Calu3 (cell line): Measurements from ENCODE around the gene EYS. TPM values are rescaled to one million over a fixed set of nuclear protein-coding genes. Genes with fewer than 3 reads are reported as not detected.

Experiments
- BruUV-seq: library from RNA; stranded (reverse); fragments of 400-500 nt; replicated peaks from 2 replicates; lab custom pipeline; 2021; lab: Mats Ljungman, UMichigan
- CTCF ChIA-PET: fragments of 300-600 bp; sonication (Branson Sonifier 250); formaldehyde crosslinking; loops from one replicate; lab custom pipeline; 2022; ENCODE audit warnings: antibody characterized with exemption; lab: Charles Lee
- DNase-seq: peaks from one replicate; pipeline ENCODE4 v3.0.0; 2022
- H3K27ac Mint-ChIP-seq: one replicate; pipeline ENCODE4 v1.8.0; 2022; ENCODE audit warnings: mixed read lengths; ENCODE audit not compliant: unreplicated experiment
- H3K27me3 Mint-ChIP-seq: one replicate; pipeline ENCODE4 v1.8.0; 2022; ENCODE audit warnings: mixed read lengths; ENCODE audit not compliant: unreplicated experiment
- H3K36me3 Mint-ChIP-seq: one replicate; pipeline ENCODE4 v1.8.0; 2022; ENCODE audit warnings: mild to moderate bottlenecking, moderate library complexity, mixed read lengths; ENCODE audit not compliant: insufficient read depth, unreplicated experiment
- H3K4me1 Mint-ChIP-seq: one replicate; pipeline ENCODE4 v1.8.0; 2022; ENCODE audit warnings: mild to moderate bottlenecking, low read depth, mixed read lengths; ENCODE audit not compliant: unreplicated experiment
- H3K4me3 Mint-ChIP-seq: one replicate; pipeline ENCODE4 v1.8.0; 2022; ENCODE audit warnings: mild to moderate bottlenecking, low read depth, moderate library complexity, mixed read lengths; ENCODE audit not compliant: unreplicated experiment
- H3K9me3 Mint-ChIP-seq: one replicate; pipeline ENCODE4 v1.8.0; 2022; ENCODE audit warnings: low read depth, mixed read lengths; ENCODE audit not compliant: unreplicated experiment
- CTCF ChIP-seq: fragments of 200-600 bp; IDR thresholded peaks from one replicate; pipeline ENCODE4 v1.8.0; 2022; ENCODE audit warnings: antibody characterized with exemption; ENCODE audit not compliant: unreplicated experiment
- intact Hi-C: fragments of 100-400 bp; cut with micrococcal nuclease; formaldehyde crosslinking; loops from one replicate; pipeline ENCODE4 v1.10.0; 2022; ENCODE audit not compliant: unreplicated experiment
- total RNA-seq: library from RNA; stranded (reverse); gene quantifications from 2 replicates; pipeline ENCODE4 v1.2.3, GENCODE V29; 2022

EYS gene
- total RNA-seq, 1 experiment from 2014 or later: not detected

GRCh38 chr6:65112435-65112834 lies 594.6 kb downstream of the EYS start:
- intact Hi-C loops: no loop called here
- no peak for TF ChIP-seq CTCF
- BruUV-seq: no TSS peak
- Mint-ChIP-seq H3K27ac (no peak overlapping the region), H3K36me3 (no peaks in the 10 kb centered on the region), H3K4me3 (no peak overlapping the region), H3K9me3 (no peaks in the 10 kb centered on the region), H3K27me3 (no peaks in the 10 kb centered on the region), H3K4me1 (no peaks in the 10 kb centered on the region)
- CTCF ChIA-PET: no interaction called here
- no peak for DNase-seq

- peaks cover 5% of the 10 kb centered on the region for H3K9me3 Mint-ChIP-seq
- H3K36me3 Mint-ChIP-seq: no peaks in the 10 kb centered on the region
- BruUV-seq: no TSS peak
- intact Hi-C loops: no loop called here
- no peaks in the 10 kb centered on the region for H3K4me1 Mint-ChIP-seq
- no peak for TF ChIP-seq CTCF
- CTCF ChIA-PET: no interaction called here
- H3K27ac Mint-ChIP-seq: no peak overlapping the region
- no peak overlapping the region for H3K4me3 Mint-ChIP-seq
- H3K27me3 Mint-ChIP-seq: no peaks in the 10 kb centered on the region
- no peak for DNase-seq
These were observed 597.0 kb downstream of the EYS start for GRCh38 chr6:65110031-65110430.

GRCh38 chr6:65098349-65098748 lies 608.7 kb downstream of the EYS start:
- Mint-ChIP-seq H3K9me3 (no peaks in the 10 kb centered on the region), H3K27ac (no peak overlapping the region), H3K27me3 (no peaks in the 10 kb centered on the region), H3K4me3 (no peak overlapping the region), H3K4me1 (no peaks in the 10 kb centered on the region), H3K36me3 (no peaks in the 10 kb centered on the region)
- BruUV-seq: no TSS peak
- intact Hi-C loops: no loop called here
- CTCF ChIA-PET: no interaction called here
- DNase-seq: no peak
- no peak for TF ChIP-seq CTCF

GRCh38 chr6:65091561-65091960 lies 615.5 kb downstream of the EYS start:
- BruUV-seq: no TSS peak
- Mint-ChIP-seq H3K27me3 (no peaks in the 10 kb centered on the region), H3K27ac (no peak overlapping the region), H3K36me3 (no peaks in the 10 kb centered on the region), H3K4me3 (no peak overlapping the region), H3K9me3 (peaks cover 6% of the 10 kb centered on the region), H3K4me1 (no peaks in the 10 kb centered on the region)
- intact Hi-C loops: no loop called here
- TF ChIP-seq CTCF: no peak
- CTCF ChIA-PET: no interaction called here
- DNase-seq: no peak
